NCI-H2227 (cell line): Measurements from ENCODE around the gene AP2A2.

Experiments
- DNase-seq: peaks from one replicate; lab custom pipeline; 2025; ENCODE audit not compliant: unreplicated experiment; lab: John Stamatoyannopoulos, UW

Gene AP2A2

GRCh38 chr11:1053121-1053901 is 127.6 kb downstream of the AP2A2 start:
- DNase-seq, result no peak

GRCh38 chr11:1054143-1055108 is 128.8 kb downstream of the AP2A2 start:
- no peak for DNase-seq

GRCh38 chr11:1055109-1055703 is 129.5 kb downstream of the AP2A2 start:
- DNase-seq, result no peak

- DNase-seq, result no peak
Measured at GRCh38 chr11:1055990-1056771, 130.5 kb downstream of the AP2A2 start.

- no peak for DNase-seq
Measured at GRCh38 chr11:1057806-1058205, 132.1 kb downstream of the AP2A2 start.

- no peak for DNase-seq
Measured at GRCh38 chr11:1059759-1060158, 134.1 kb downstream of the AP2A2 start.

- no peak for DNase-seq
Measured at GRCh38 chr11:1060410-1060809, 134.7 kb downstream of the AP2A2 start.

- DNase-seq, result no peak
Measured at GRCh38 chr11:1060852-1061616, 135.4 kb downstream of the AP2A2 start.
